ENCODE results near the gene STMN3. TPM values are rescaled to one million over a fixed set of nuclear protein-coding genes. Genes with fewer than 3 reads are reported as not detected.

The STMN3 gene
- total and polyA plus RNA-seq, 2 donors from 2014 or later, result 20.6 to 84.9 TPM

DNA sequence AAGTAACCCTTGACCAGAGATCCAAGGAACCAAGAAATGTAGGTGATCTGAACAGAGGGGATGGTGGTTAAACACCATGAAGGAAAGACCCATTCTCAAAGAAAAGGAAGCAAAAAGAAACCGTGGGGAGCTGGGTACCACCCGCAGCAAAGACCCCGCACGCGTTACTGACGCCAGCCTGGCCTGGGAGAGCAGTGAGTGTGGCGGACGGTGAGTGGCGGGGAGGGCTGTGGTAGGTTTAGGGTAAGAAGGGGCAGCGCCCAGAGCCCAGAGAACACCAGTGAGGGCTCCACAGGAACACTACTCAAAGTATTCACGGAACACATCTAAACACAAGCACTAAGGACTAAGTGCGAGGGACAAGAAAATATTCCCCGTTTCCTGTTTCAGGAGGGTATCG lies 30.5 kb downstream of the STMN3 start:
- peaks cover 0 to 8% (median 6%) of the 10 kb centered on the region in 3 donors for H3K36me3 ChIP-seq (ENCODE audit: control insufficient read depth in 2 of 3, insufficient read depth in 3 of 3, low read length in 3 of 3)
- no peaks in the 10 kb centered on the region for H3K27me3 ChIP-seq (ENCODE audit: control insufficient read depth, insufficient read depth, low read length)
- FAIRE-seq, result no peak
- TF ChIP-seq, protein P1, sequence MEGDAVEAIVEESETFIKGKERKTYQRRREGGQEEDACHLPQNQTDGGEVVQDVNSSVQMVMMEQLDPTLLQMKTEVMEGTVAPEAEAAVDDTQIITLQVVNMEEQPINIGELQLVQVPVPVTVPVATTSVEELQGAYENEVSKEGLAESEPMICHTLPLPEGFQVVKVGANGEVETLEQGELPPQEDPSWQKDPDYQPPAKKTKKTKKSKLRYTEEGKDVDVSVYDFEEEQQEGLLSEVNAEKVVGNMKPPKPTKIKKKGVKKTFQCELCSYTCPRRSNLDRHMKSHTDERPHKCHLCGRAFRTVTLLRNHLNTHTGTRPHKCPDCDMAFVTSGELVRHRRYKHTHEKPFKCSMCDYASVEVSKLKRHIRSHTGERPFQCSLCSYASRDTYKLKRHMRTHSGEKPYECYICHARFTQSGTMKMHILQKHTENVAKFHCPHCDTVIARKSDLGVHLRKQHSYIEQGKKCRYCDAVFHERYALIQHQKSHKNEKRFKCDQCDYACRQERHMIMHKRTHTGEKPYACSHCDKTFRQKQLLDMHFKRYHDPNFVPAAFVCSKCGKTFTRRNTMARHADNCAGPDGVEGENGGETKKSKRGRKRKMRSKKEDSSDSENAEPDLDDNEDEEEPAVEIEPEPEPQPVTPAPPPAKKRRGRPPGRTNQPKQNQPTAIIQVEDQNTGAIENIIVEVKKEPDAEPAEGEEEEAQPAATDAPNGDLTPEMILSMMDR (IDR thresholded peaks at IDR 0.05; ENCODE audit: borderline replicate concordance, extremely low read depth, insufficient read depth), result no peak
- no peaks in the 10 kb centered on the region for H3K9me3 ChIP-seq (ENCODE audit: control insufficient read depth in 2 of 3, insufficient read depth in 1 of 3, low read length in 3 of 3)
- no peak overlapping the region for H3K27ac ChIP-seq (ENCODE audit: low read depth in 2 of 2, low read length in 2 of 2)
- H3K9ac ChIP-seq (ENCODE audit: low read length in 3 of 3), result no peak overlapping the region
- intact Hi-C loops (cut with DNase I), result loop anchor here (5.0 kb wide), 1 partner anchor 435 kb away; no protein-coding TSS in a partner anchor
- H3K4me3 ChIP-seq (ENCODE audit: low read length in 3 of 3), result no peak overlapping the region
- DNase-seq, result peak in 1 of 5 donors; percentile 51
- H3K4me1 ChIP-seq (ENCODE audit: control insufficient read depth in 2 of 3, insufficient read depth in 2 of 3, low read depth in 1 of 3, low read length in 3 of 3), result peaks cover 0 to 5% (median 0%) of the 10 kb centered on the region in 3 donors

DNA sequence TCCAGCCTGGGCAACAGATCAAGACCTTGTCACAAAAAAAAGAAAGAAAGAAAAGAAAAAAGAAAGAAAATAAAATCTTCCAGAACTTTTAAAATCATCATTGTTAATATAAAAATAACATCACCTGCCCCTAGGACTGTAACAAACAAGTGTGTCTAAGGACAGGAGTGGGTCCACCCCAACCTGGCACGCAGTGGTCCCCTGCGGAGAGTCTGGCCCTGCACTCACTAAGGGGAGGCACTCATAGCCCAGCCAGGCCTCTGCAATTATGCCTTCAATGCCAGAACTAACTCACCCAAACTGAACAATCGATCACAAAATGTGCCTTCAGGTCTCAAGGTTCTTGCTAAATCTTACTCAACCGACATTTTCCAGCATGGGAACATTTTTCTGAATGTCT lies 31.1 kb downstream of the STMN3 start:
- Histone ChIP-seq H3K9ac (ENCODE audit: low read length in 3 of 3) (no peak overlapping the region), H3K27me3 (ENCODE audit: control insufficient read depth, insufficient read depth, low read length) (no peaks in the 10 kb centered on the region), H3K9me3 (ENCODE audit: control insufficient read depth in 2 of 3, insufficient read depth in 1 of 3, low read length in 3 of 3) (no peaks in the 10 kb centered on the region), H3K36me3 (ENCODE audit: control insufficient read depth in 2 of 3, insufficient read depth in 3 of 3, low read length in 3 of 3) (peaks cover 0 to 8% (median 6%) of the 10 kb centered on the region in 3 donors), H3K27ac (ENCODE audit: low read depth in 2 of 2, low read length in 2 of 2) (no peak overlapping the region), H3K4me1 (ENCODE audit: control insufficient read depth in 2 of 3, insufficient read depth in 2 of 3, low read depth in 1 of 3, low read length in 3 of 3) (peaks cover 0 to 6% (median 0%) of the 10 kb centered on the region in 3 donors), H3K4me3 (ENCODE audit: low read length in 3 of 3) (no peak overlapping the region)
- intact Hi-C loops (cut with DNase I), result loop anchor here (5.0 kb wide), 1 partner anchor 435 kb away; no protein-coding TSS in a partner anchor
- DNase-seq, result peak in 1 of 5 donors; percentile 46
- TF ChIP-seq, protein P1 (IDR thresholded peaks at IDR 0.05; ENCODE audit: borderline replicate concordance, extremely low read depth, insufficient read depth), result no peak
- no peak for FAIRE-seq

DNA sequence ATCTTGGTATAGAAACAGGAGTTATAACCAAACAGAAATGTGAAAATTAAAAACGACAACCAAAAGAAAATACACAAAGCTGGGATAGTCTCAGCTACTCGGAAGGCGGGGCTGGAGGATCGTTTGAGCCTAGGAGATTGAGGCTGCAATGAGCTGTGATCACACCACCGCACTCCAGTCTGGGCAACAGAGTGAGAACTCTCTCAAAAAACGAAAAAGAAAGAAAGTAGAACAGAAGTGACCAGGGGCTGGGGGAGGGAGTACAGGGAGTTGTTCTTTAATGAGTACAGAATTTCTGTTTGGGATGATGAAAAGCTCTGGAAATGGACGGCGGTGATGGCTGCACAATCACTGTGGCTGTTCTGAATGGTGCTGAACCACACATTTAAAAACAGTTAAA lies 32.2 kb downstream of the STMN3 start:
- Histone ChIP-seq H3K9me3 (ENCODE audit: control insufficient read depth in 2 of 3, insufficient read depth in 1 of 3, low read length in 3 of 3) (no peaks in the 10 kb centered on the region), H3K27me3 (ENCODE audit: control insufficient read depth, insufficient read depth, low read length) (no peaks in the 10 kb centered on the region), H3K4me3 (ENCODE audit: low read length in 3 of 3) (no peak overlapping the region), H3K36me3 (ENCODE audit: control insufficient read depth in 2 of 3, insufficient read depth in 3 of 3, low read length in 3 of 3) (peaks cover 0 to 11% (median 8%) of the 10 kb centered on the region in 3 donors), H3K27ac (ENCODE audit: low read depth in 2 of 2, low read length in 2 of 2) (no peak overlapping the region), H3K4me1 (ENCODE audit: control insufficient read depth in 2 of 3, insufficient read depth in 2 of 3, low read depth in 1 of 3, low read length in 3 of 3) (peaks cover 0 to 6% (median 0%) of the 10 kb centered on the region in 3 donors), H3K9ac (ENCODE audit: low read length in 3 of 3) (no peak overlapping the region)
- peak in 1 of 5 donors; percentile 20 for DNase-seq
- FAIRE-seq, result no peak
- intact Hi-C loops (cut with DNase I), result loop anchor here (5.0 kb wide), 1 partner anchor 436 kb away; no protein-coding TSS in a partner anchor
- TF ChIP-seq, protein P1 (IDR thresholded peaks at IDR 0.05; ENCODE audit: borderline replicate concordance, extremely low read depth, insufficient read depth), result no peak

DNA sequence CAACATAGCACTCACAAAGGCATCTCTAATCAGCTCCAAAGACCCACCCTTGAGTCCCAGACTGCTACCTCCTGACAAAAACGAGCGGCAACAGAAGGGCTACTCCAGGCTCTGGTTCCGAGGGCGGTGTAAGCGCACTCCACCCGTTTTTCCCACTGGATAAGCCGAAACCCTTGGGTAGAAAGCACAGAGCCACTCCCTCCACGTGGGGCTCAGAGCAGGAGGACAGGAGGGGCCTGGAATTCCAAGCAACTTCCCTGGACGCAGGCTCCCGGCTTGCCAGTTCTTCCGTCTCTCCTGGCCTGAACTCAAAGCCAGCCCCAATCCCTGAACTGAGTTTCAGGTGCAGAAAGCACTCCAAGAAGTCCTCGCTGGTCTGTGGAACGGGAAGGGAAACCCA lies 33.7 kb downstream of the STMN3 start:
- FAIRE-seq, result no peak

More for the DNA sequence above, 33.7 kb downstream of the STMN3 start:
- intact Hi-C loops (cut with DNase I), result no loop called here
- TF ChIP-seq, protein P1 (IDR thresholded peaks at IDR 0.05; ENCODE audit: borderline replicate concordance, extremely low read depth, insufficient read depth), result no peak
- no peaks in the 10 kb centered on the region for H3K9me3 ChIP-seq (ENCODE audit: control insufficient read depth in 2 of 3, insufficient read depth in 1 of 3, low read length in 3 of 3)
- H3K36me3 ChIP-seq (ENCODE audit: control insufficient read depth in 2 of 3, insufficient read depth in 3 of 3, low read length in 3 of 3), result peaks cover 0 to 11% (median 8%) of the 10 kb centered on the region in 3 donors
- no peak overlapping the region for H3K9ac ChIP-seq (ENCODE audit: low read length in 3 of 3)
- H3K4me3 ChIP-seq (ENCODE audit: low read length in 3 of 3), result no peak overlapping the region
- no peaks in the 10 kb centered on the region for H3K27me3 ChIP-seq (ENCODE audit: control insufficient read depth, insufficient read depth, low read length)
- peaks cover 0 to 3% (median 0%) of the 10 kb centered on the region in 3 donors for H3K4me1 ChIP-seq (ENCODE audit: control insufficient read depth in 2 of 3, insufficient read depth in 2 of 3, low read depth in 1 of 3, low read length in 3 of 3)
- H3K27ac ChIP-seq (ENCODE audit: low read depth in 2 of 2, low read length in 2 of 2), result no peak overlapping the region
- DNase-seq, result peak in 1 of 5 donors; percentile 66

Measured in kidney (tissue), 14 donors.